ENCODE results near the gene FRS3.

The FRS3 gene

GRCh38 chr6:41757271-41757670, 22.4 kb downstream of the FRS3 start:
- no peaks in the 10 kb centered on the region for H3K36me3 ChIP-seq (ENCODE audit: control insufficient read depth in 2 of 2, insufficient read depth in 2 of 2, low read length in 2 of 2)
- H3K27me3 ChIP-seq (ENCODE audit: control insufficient read depth in 2 of 2, insufficient read depth in 2 of 2, low read length in 2 of 2), result no peaks in the 10 kb centered on the region
- H3K9ac ChIP-seq (ENCODE audit: low read depth in 1 of 2, low read length in 2 of 2), result no peak overlapping the region
- no peaks in the 10 kb centered on the region for H3K9me3 ChIP-seq (ENCODE audit: control insufficient read depth in 2 of 2, low read length in 2 of 2)
- H3K4me1 ChIP-seq (ENCODE audit: control insufficient read depth in 2 of 2, insufficient read depth in 2 of 2, low read length in 2 of 2), result no peaks in the 10 kb centered on the region
- H3K27ac ChIP-seq (ENCODE audit: low read depth in 2 of 2, low read length in 2 of 2), result no peak overlapping the region
- no peak overlapping the region for H3K4me3 ChIP-seq (ENCODE audit: low read length in 2 of 2)

DNA sequence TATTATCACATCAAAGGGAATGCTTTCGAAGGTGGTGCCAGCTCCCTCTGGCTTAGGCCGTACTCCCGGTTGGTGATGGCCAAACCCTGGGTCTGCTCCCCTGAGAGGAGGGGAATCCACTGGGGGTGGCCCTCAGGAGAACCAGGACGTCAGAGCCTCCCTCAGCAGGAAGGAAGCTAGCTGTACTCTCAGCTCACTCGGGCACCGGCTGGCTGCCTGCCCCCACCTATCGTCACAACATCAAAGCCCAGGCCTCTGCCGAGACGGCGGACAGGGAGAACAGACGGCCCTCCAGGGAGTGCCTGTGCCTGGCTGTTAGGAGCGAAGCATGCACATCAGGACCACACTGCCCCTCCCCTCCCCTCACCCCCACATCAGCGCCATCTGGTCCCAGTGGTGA, 23.3 kb downstream of the FRS3 start:
- H3K27me3 ChIP-seq (ENCODE audit: control insufficient read depth in 2 of 2, insufficient read depth in 2 of 2, low read length in 2 of 2), result no peaks in the 10 kb centered on the region
- no peaks in the 10 kb centered on the region for H3K9me3 ChIP-seq (ENCODE audit: control insufficient read depth in 2 of 2, low read length in 2 of 2)
- no peak overlapping the region for H3K4me3 ChIP-seq (ENCODE audit: low read length in 2 of 2)
- no peaks in the 10 kb centered on the region for H3K36me3 ChIP-seq (ENCODE audit: control insufficient read depth in 2 of 2, insufficient read depth in 2 of 2, low read length in 2 of 2)
- H3K9ac ChIP-seq (ENCODE audit: low read depth in 1 of 2, low read length in 2 of 2), result no peak overlapping the region
- H3K4me1 ChIP-seq (ENCODE audit: control insufficient read depth in 2 of 2, insufficient read depth in 2 of 2, low read length in 2 of 2), result no peaks in the 10 kb centered on the region
- H3K27ac ChIP-seq (ENCODE audit: low read depth in 2 of 2, low read length in 2 of 2), result no peak overlapping the region

DNA sequence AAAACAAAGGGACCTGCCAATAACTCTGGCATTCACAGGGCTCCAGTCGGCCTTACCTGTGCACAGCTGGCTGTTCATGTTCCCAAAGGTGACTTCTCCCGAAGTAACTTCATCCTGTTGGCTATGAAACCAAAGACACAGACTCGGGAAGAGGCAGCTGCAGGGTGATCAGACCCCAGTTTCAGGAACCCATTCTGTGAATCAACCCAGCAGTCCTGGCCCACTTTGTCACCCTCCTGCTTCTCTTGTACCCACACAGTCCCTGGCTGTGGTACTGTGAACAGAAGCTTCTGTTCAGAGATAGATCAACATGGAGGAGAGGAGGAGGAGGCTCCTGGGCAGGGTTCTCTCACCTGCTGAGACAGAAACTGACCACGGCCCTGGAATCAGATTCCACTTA, 23.8 kb downstream of the FRS3 start:
- Histone ChIP-seq H3K4me1 (ENCODE audit: control insufficient read depth in 2 of 2, insufficient read depth in 2 of 2, low read length in 2 of 2) (no peaks in the 10 kb centered on the region), H3K4me3 (ENCODE audit: low read length in 2 of 2) (no peak overlapping the region), H3K27ac (ENCODE audit: low read depth in 2 of 2, low read length in 2 of 2) (no peak overlapping the region), H3K27me3 (ENCODE audit: control insufficient read depth in 2 of 2, insufficient read depth in 2 of 2, low read length in 2 of 2) (no peaks in the 10 kb centered on the region), H3K9ac (ENCODE audit: low read depth in 1 of 2, low read length in 2 of 2) (no peak overlapping the region), H3K9me3 (ENCODE audit: control insufficient read depth in 2 of 2, low read length in 2 of 2) (no peaks in the 10 kb centered on the region), H3K36me3 (ENCODE audit: control insufficient read depth in 2 of 2, insufficient read depth in 2 of 2, low read length in 2 of 2) (no peaks in the 10 kb centered on the region)

DNA sequence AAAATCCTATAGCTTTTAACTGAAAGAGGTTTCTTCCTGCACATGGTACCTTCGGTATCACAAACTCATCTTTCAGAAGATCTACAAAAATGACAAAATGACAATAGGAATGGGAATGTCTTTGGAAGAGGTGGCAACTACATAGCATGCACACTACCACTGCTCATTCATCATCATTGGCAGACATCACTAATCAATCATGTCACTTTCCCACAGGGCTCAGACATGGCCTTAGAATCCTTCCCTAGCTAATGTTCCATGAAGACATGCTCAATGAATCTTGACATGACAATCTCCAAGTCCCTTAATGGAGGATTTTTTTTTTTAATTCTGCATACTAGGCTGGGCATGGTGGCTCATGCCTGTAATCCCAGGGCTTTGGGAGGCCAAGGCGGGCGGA, 29.3 kb downstream of the FRS3 start:
- no peak overlapping the region for H3K27ac ChIP-seq (ENCODE audit: low read depth in 2 of 2, low read length in 2 of 2)
- H3K9ac ChIP-seq (ENCODE audit: low read depth in 1 of 2, low read length in 2 of 2), result no peak overlapping the region
- H3K4me3 ChIP-seq (ENCODE audit: low read length in 2 of 2), result no peak overlapping the region
- no peaks in the 10 kb centered on the region for H3K9me3 ChIP-seq (ENCODE audit: control insufficient read depth in 2 of 2, low read length in 2 of 2)
- H3K4me1 ChIP-seq (ENCODE audit: control insufficient read depth in 2 of 2, insufficient read depth in 2 of 2, low read length in 2 of 2), result no peaks in the 10 kb centered on the region
- no peaks in the 10 kb centered on the region for H3K36me3 ChIP-seq (ENCODE audit: control insufficient read depth in 2 of 2, insufficient read depth in 2 of 2, low read length in 2 of 2)
- H3K27me3 ChIP-seq (ENCODE audit: control insufficient read depth in 2 of 2, insufficient read depth in 2 of 2, low read length in 2 of 2), result no peaks in the 10 kb centered on the region

GRCh38 chr6:41748542-41748941, 31.2 kb downstream of the FRS3 start:
- Histone ChIP-seq H3K4me1 (ENCODE audit: control insufficient read depth in 2 of 2, insufficient read depth in 2 of 2, low read length in 2 of 2) (no peaks in the 10 kb centered on the region), H3K27me3 (ENCODE audit: control insufficient read depth in 2 of 2, insufficient read depth in 2 of 2, low read length in 2 of 2) (no peaks in the 10 kb centered on the region), H3K36me3 (ENCODE audit: control insufficient read depth in 2 of 2, insufficient read depth in 2 of 2, low read length in 2 of 2) (no peaks in the 10 kb centered on the region), H3K9ac (ENCODE audit: low read depth in 1 of 2, low read length in 2 of 2) (no peak overlapping the region), H3K4me3 (ENCODE audit: low read length in 2 of 2) (no peak overlapping the region), H3K27ac (ENCODE audit: low read depth in 2 of 2, low read length in 2 of 2) (no peak overlapping the region), H3K9me3 (ENCODE audit: control insufficient read depth in 2 of 2, low read length in 2 of 2) (no peaks in the 10 kb centered on the region)

GRCh38 chr6:41748102-41748477, 31.6 kb downstream of the FRS3 start:
- Histone ChIP-seq H3K9ac (ENCODE audit: low read depth in 1 of 2, low read length in 2 of 2) (no peak overlapping the region), H3K4me1 (ENCODE audit: control insufficient read depth in 2 of 2, insufficient read depth in 2 of 2, low read length in 2 of 2) (no peaks in the 10 kb centered on the region), H3K36me3 (ENCODE audit: control insufficient read depth in 2 of 2, insufficient read depth in 2 of 2, low read length in 2 of 2) (no peaks in the 10 kb centered on the region), H3K4me3 (ENCODE audit: low read length in 2 of 2) (no peak overlapping the region), H3K27me3 (ENCODE audit: control insufficient read depth in 2 of 2, insufficient read depth in 2 of 2, low read length in 2 of 2) (no peaks in the 10 kb centered on the region), H3K9me3 (ENCODE audit: control insufficient read depth in 2 of 2, low read length in 2 of 2) (no peaks in the 10 kb centered on the region), H3K27ac (ENCODE audit: low read depth in 2 of 2, low read length in 2 of 2) (no peak overlapping the region)

DNA sequence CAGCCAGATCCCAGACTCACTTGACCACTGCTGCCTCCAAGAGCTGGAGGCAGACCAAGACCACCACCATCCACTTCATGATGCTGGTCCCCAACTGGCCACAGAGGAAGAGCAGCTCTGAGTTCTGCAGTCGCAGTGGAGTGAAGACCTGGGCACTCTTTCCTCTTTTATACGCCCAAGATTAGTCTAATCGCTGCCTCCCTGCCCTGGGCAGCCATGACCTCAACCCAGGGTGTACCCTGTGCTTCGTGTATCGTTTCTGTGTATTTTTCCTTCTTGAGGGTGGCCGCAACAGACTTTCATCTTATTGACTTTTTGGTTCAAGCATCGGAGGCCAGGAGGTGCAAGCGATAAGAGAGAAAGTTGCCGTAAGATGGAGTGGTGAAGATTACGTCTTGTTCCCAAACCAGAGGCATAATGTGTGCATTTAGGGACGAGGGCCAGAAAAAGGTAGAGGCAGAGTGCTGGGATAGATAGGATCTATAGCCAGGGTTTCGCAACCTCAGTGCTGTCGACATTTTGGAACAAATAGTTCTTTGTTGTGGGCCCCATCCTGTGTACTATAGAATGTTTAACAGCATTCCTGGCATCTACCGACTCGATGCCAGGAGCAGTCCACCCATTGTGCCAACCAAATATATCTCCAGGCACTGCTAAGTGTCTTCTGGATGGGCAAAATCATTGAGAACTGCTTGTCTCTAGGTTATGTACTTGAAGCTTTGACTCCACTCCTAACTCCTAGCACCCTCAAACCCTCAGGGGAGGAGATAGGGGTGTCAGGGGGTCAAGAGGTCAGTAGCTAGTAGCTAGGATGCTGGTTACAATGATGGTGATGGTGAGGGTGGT, 32.2 kb downstream of the FRS3 start, which contains the start of gene PGC:
PGC (minus strand) TSS at position 142 of the 846 bp plus-strand sequence; CDS start at position 79, 63 bp downstream.
- H3K4me3 ChIP-seq (ENCODE audit: low read length in 2 of 2), result no peak within 1 kb of the TSS
- peaks cover 0 to under 1% of the 10 kb centered on the region in 2 donors for H3K4me1 ChIP-seq (ENCODE audit: control insufficient read depth in 2 of 2, insufficient read depth in 2 of 2, low read length in 2 of 2)
- no peak within 1 kb of the TSS for H3K27ac ChIP-seq (ENCODE audit: low read depth in 2 of 2, low read length in 2 of 2)
- no peaks in the 10 kb centered on the region for H3K9me3 ChIP-seq (ENCODE audit: control insufficient read depth in 2 of 2, low read length in 2 of 2)
- H3K27me3 ChIP-seq (ENCODE audit: control insufficient read depth in 2 of 2, insufficient read depth in 2 of 2, low read length in 2 of 2), result no peaks in the 10 kb centered on the region
- H3K9ac ChIP-seq (ENCODE audit: low read depth in 1 of 2, low read length in 2 of 2), result no peak within 1 kb of the TSS
- H3K36me3 ChIP-seq (ENCODE audit: control insufficient read depth in 2 of 2, insufficient read depth in 2 of 2, low read length in 2 of 2), result no peaks in the 10 kb centered on the region

- H3K9me3 ChIP-seq (ENCODE audit: control insufficient read depth in 2 of 2, low read length in 2 of 2), result no peaks in the 10 kb centered on the region
- peaks cover 10 to 14% of the 10 kb centered on the region in 2 donors for H3K4me1 ChIP-seq (ENCODE audit: control insufficient read depth in 2 of 2, insufficient read depth in 2 of 2, low read length in 2 of 2)
- H3K27me3 ChIP-seq (ENCODE audit: control insufficient read depth in 2 of 2, insufficient read depth in 2 of 2, low read length in 2 of 2), result no peaks in the 10 kb centered on the region
- no peak overlapping the region for H3K9ac ChIP-seq (ENCODE audit: low read depth in 1 of 2, low read length in 2 of 2)
- H3K4me3 ChIP-seq (ENCODE audit: low read length in 2 of 2), result no peak overlapping the region
- H3K27ac ChIP-seq (ENCODE audit: low read depth in 2 of 2, low read length in 2 of 2), result no peak overlapping the region
- H3K36me3 ChIP-seq (ENCODE audit: control insufficient read depth in 2 of 2, insufficient read depth in 2 of 2, low read length in 2 of 2), result no peaks in the 10 kb centered on the region
These were observed 33.6 kb downstream of the FRS3 start for GRCh38 chr6:41746107-41746506.

DNA sequence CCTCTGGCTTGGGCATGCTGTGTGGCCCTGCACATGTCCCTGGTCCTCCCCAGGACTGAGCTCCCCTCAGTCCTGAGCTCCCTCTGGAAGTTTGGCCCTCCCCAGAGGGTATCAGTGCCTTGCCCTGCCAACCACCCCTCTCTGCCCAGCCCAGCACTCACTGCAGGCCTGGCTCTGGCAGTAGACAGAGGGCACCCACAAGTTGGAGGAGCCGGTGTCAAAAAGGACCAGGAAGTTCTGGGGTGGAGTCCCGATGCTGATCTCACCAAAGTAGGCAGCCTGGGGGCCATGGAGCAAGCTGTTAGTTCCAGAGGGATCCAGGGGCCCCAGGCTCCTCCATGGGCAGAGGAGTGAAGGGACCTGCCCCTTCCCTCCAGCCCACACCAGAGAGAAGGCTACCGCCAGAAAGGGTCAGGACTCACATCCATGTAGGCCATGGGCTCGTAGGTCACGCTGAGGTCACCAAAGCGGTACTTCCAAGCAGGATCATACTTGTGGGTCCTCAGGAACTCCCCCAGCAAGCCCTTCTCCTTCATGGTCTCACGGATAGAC, 35.4 kb downstream of the FRS3 start:
- Histone ChIP-seq H3K27ac (ENCODE audit: low read depth in 2 of 2, low read length in 2 of 2) (no peak overlapping the region), H3K27me3 (ENCODE audit: control insufficient read depth in 2 of 2, insufficient read depth in 2 of 2, low read length in 2 of 2) (no peaks in the 10 kb centered on the region), H3K9me3 (ENCODE audit: control insufficient read depth in 2 of 2, low read length in 2 of 2) (no peaks in the 10 kb centered on the region), H3K36me3 (ENCODE audit: control insufficient read depth in 2 of 2, insufficient read depth in 2 of 2, low read length in 2 of 2) (no peaks in the 10 kb centered on the region), H3K9ac (ENCODE audit: low read depth in 1 of 2, low read length in 2 of 2) (no peak overlapping the region), H3K4me1 (ENCODE audit: control insufficient read depth in 2 of 2, insufficient read depth in 2 of 2, low read length in 2 of 2) (peaks cover 20 to 21% of the 10 kb centered on the region in 2 donors), H3K4me3 (ENCODE audit: low read length in 2 of 2) (no peak overlapping the region)

GRCh38 chr6:41743406-41744235, 36.1 kb downstream of the FRS3 start:
- no peaks in the 10 kb centered on the region for H3K36me3 ChIP-seq (ENCODE audit: control insufficient read depth in 2 of 2, insufficient read depth in 2 of 2, low read length in 2 of 2)
- no peaks in the 10 kb centered on the region for H3K27me3 ChIP-seq (ENCODE audit: control insufficient read depth in 2 of 2, insufficient read depth in 2 of 2, low read length in 2 of 2)
- peaks cover 20 to 21% of the 10 kb centered on the region in 2 donors for H3K4me1 ChIP-seq (ENCODE audit: control insufficient read depth in 2 of 2, insufficient read depth in 2 of 2, low read length in 2 of 2)
- no peak overlapping the region for H3K4me3 ChIP-seq (ENCODE audit: low read length in 2 of 2)
- no peak overlapping the region for H3K9ac ChIP-seq (ENCODE audit: low read depth in 1 of 2, low read length in 2 of 2)
- H3K9me3 ChIP-seq (ENCODE audit: control insufficient read depth in 2 of 2, low read length in 2 of 2), result no peaks in the 10 kb centered on the region
- H3K27ac ChIP-seq (ENCODE audit: low read depth in 2 of 2, low read length in 2 of 2), result no peak overlapping the region

All from mucosa of rectum (tissue), 2 donors.